ENCODE results near the gene A1CF.

- TF ChIP-seq, protein P1, sequence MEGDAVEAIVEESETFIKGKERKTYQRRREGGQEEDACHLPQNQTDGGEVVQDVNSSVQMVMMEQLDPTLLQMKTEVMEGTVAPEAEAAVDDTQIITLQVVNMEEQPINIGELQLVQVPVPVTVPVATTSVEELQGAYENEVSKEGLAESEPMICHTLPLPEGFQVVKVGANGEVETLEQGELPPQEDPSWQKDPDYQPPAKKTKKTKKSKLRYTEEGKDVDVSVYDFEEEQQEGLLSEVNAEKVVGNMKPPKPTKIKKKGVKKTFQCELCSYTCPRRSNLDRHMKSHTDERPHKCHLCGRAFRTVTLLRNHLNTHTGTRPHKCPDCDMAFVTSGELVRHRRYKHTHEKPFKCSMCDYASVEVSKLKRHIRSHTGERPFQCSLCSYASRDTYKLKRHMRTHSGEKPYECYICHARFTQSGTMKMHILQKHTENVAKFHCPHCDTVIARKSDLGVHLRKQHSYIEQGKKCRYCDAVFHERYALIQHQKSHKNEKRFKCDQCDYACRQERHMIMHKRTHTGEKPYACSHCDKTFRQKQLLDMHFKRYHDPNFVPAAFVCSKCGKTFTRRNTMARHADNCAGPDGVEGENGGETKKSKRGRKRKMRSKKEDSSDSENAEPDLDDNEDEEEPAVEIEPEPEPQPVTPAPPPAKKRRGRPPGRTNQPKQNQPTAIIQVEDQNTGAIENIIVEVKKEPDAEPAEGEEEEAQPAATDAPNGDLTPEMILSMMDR (IDR thresholded peaks at IDR 0.05) = no peak
- TF ChIP-seq POLR2AphosphoS5 (IDR thresholded peaks at IDR 0.05) = no peak
- no peak for TF ChIP-seq POLR2A (IDR thresholded peaks at IDR 0.05)
Measured at GRCh38 chr10:50919010-50919409, 33.6 kb upstream of the A1CF start.
